ENCODE measurements around the gene AKAP8L.

AKAP8L gene

GRCh38 chr19:15453906-15454860, 35.4 kb upstream of the AKAP8L start:
- TF ChIP-seq ZNF274 (IDR thresholded peaks at IDR 0.05; ENCODE audit: low read depth, low read length), result no peak
- no peak overlapping the region for H3K4me3 ChIP-seq (ENCODE audit: low read length)

GRCh38 chr19:15453091-15453578, 34.3 kb upstream of the AKAP8L start:
- no peak overlapping the region for H3K4me3 ChIP-seq (ENCODE audit: low read length)
- TF ChIP-seq ZNF274 (IDR thresholded peaks at IDR 0.05; ENCODE audit: low read depth, low read length), result no peak

GRCh38 chr19:15452111-15453047, 33.6 kb upstream of the AKAP8L start:
- TF ChIP-seq ZNF274 (IDR thresholded peaks at IDR 0.05; ENCODE audit: low read depth, low read length), result no peak
- no peak overlapping the region for H3K4me3 ChIP-seq (ENCODE audit: low read length)

DNA sequence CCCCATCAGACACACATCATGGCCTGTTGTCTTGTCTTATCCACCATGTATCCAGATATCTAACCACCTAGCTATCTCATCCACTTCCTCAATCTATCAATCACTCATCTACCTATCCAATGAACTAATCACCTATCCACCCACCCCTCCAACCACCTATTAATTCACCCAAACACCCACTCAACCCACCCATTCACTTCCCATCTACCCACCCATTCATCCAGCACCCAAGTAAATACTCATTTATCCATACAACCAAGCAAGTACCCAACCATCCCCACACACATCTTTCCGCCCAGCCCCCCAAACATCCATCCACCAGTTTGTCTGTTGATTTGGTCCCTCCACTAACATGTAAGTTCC, 31.7 kb upstream of the AKAP8L start:
- TF ChIP-seq ZNF274 (IDR thresholded peaks at IDR 0.05; ENCODE audit: low read depth, low read length), result no peak
- no peak overlapping the region for H3K4me3 ChIP-seq (ENCODE audit: low read length)

DNA sequence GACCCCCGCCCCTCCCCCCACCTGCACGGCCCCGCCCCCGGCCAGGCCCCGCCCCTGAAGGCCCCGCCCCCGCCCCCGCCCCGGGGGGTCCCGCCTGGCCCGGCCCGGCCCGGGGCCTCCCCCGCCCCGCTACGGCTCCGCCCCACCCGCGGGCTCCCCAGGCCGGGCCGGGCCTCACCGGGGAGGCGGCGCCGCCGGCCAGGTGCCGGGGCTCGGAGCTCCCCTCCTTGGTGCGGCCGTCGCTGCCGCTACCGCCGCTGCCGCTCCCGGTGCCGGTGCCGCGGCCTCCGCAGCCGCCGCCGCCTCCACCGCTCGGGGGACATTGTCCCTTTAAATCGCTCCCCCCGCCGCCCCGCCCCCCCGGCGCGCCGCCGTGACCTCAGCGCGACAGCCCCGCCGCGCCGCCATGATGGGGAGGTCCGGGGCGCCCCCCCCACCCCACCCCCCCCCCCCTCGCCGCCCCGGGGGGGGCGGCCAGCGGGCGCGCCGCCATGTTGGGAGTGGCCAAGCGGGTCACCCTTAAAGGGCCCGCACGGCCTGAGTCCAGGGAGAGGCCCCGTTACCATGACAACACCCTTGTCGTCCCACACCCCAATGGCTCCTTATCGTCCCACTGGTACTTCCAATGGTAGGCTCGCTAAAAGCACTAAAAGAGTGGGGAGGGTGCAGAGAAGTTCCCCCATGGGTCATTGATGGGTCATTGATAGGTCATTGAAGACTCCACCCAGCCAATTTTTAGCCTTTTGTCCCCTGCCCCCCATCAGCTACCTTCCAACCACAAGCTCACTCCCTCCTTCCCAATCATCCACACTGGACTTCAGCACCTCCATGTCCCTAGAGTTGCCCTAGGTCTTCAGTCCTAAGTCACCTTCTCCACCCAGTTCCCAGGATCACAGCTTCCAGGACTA, 31.1 kb upstream of the AKAP8L start, which contains the start of gene WIZ:
Gene WIZ, minus strand, starts transcription at position 337 of the 908 bp plus-strand sequence. CDS start 1,649 bp downstream, outside the sequence.
- TF ChIP-seq ZNF274 (IDR thresholded peaks at IDR 0.05; ENCODE audit: low read depth, low read length), result no peak
- peak within 1 kb of the TSS; percentile 55; the same call in 1 of the 2 replicates for H3K4me3 ChIP-seq (ENCODE audit: low read length)

- H3K4me3 ChIP-seq (ENCODE audit: low read length), result peak overlapping the region; percentile 55; the same call in 1 of the 2 replicates
- no peak for TF ChIP-seq ZNF274 (IDR thresholded peaks at IDR 0.05; ENCODE audit: low read depth, low read length)
These were observed 30.2 kb upstream of the AKAP8L start for GRCh38 chr19:15448778-15449619.

- H3K4me3 ChIP-seq (ENCODE audit: low read length), result no peak overlapping the region
- TF ChIP-seq ZNF274 (IDR thresholded peaks at IDR 0.05; ENCODE audit: low read depth, low read length), result no peak
These were observed 29.4 kb upstream of the AKAP8L start for GRCh38 chr19:15448044-15448777.

- TF ChIP-seq ZNF274 (IDR thresholded peaks at IDR 0.05; ENCODE audit: low read depth, low read length), result no peak
- H3K4me3 ChIP-seq (ENCODE audit: low read length), result no peak overlapping the region
These were observed 28.3 kb upstream of the AKAP8L start for GRCh38 chr19:15447057-15447456.

DNA sequence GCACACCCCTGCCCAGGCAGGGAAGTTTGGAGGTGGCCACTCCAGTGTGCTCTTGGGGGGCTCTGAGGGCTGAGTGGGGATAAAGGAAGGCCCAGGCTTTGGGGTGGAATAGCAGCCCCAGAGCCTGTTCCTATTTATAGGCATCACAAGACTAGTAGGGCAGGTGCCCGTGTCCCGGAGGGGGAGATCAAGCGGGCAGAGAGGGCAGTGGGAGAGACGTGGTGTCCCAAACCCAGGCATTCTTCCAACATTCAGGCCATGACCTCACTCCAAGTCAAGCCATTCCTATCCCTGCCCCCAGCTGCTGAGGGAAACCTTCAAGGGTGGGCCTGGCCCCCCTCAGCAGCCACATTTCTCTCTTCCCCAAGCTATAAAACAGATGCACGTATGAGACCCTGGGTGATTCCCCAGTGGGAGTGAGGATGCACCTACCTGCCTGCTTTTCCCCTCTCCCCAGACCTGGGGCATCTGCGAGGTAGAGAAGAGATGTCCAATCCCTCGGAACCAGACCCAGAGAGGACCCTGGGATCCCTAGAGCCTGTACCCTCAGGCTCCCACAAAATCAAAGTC, 27.1 kb upstream of the AKAP8L start:
- TF ChIP-seq ZNF274 (IDR thresholded peaks at IDR 0.05; ENCODE audit: low read depth, low read length), result no peak
- no peak overlapping the region for H3K4me3 ChIP-seq (ENCODE audit: low read length)

DNA sequence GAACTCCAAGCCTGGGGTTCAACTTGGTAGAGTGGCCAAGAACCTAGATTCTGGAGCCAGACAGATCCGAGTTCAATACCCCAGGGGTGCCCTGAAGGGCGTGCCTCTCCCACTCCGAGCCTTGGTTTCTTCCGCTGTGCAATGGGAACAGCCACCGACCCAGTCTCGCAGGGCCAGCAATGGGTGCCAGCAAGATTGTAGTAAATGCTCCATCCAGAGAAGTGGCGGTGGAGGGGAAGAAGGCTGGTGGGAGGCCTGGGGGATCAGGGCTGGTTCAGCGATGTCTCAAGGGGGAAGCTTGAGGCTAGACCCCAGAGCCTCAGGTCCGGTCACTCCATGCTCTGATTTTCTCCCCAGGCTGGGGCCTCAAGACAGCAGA, 26.4 kb upstream of the AKAP8L start:
- TF ChIP-seq ZNF274 (IDR thresholded peaks at IDR 0.05; ENCODE audit: low read depth, low read length), result no peak
- no peak overlapping the region for H3K4me3 ChIP-seq (ENCODE audit: low read length)

DNA sequence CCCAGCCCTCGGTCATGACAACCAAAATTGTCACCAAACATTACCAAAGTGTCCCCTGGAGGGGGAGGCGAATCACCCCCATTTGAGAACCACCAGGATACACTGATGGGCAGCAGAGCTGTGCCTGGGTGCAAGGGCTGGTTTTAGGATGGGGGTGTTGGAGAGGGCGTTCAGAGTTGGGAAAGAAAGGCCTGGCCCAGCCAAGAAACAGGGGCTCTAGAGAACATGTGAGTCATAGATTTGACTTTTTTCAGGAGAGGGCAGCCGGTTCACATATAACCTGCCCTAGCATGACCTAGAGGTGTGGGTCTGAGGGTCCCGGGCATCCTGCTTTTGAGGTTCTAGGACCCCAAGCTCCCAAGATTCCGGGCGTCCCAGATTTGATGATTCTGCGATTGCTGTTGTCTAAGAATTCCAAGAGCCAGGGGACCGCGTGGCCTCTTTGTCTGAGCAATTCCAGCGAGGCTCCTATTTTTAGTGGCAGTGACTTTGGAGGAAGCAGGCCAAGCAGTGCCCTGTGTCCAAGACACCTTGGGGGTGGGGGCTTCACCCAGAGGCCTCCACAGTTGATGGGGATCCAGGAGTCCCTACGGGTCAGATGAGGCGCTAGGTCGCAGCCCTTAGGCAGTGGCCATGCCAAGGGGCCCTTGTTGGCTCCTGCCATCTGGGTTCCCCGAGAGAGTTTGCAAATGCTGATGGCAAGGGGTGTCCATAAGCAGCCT, 25.9 kb upstream of the AKAP8L start:
- no peak overlapping the region for H3K4me3 ChIP-seq (ENCODE audit: low read length)
- TF ChIP-seq ZNF274 (IDR thresholded peaks at IDR 0.05; ENCODE audit: low read depth, low read length), result no peak

Measured in GM08714 (cell line).